ENCODE data around the gene STK32C.

The STK32C gene

GRCh38 chr10:132169766-132170560 lies 137.8 kb downstream of the STK32C start:
- no peak for DNase-seq (ENCODE audit: extremely low spot score)
- ChIA-PET POLR2A (no interaction called here), CTCF (no interaction called here)
- no peak for TF ChIP-seq SUZ12 (IDR thresholded peaks at IDR 0.05)
- no peak for TF ChIP-seq FOXK2 (IDR thresholded peaks at IDR 0.05)
- no peak for TF ChIP-seq FOXA1 (IDR thresholded peaks at IDR 0.05)
- no peak for TF ChIP-seq LEF1 (IDR thresholded peaks at IDR 0.05; ENCODE audit: borderline replicate concordance)
- TF ChIP-seq PKNOX1 (IDR thresholded peaks at IDR 0.05) = no peak
- no peak for TF ChIP-seq ARNT (IDR thresholded peaks at IDR 0.05)
- TF ChIP-seq NFRKB (IDR thresholded peaks at IDR 0.05) = no peak
- TF ChIP-seq BHLHE40 (IDR thresholded peaks at IDR 0.05; ENCODE audit: borderline replicate concordance) = no peak

- POLR2A ChIA-PET = no interaction called here
- CTCF ChIA-PET = no interaction called here
- DNase-seq (ENCODE audit: extremely low spot score) = no peak
- TF ChIP-seq CTBP1 (IDR thresholded peaks at IDR 0.05; ENCODE audit: borderline replicate concordance) (no peak), FOXK2 (IDR thresholded peaks at IDR 0.05) (no peak), SP1 (IDR thresholded peaks at IDR 0.05) (no peak), NFRKB (IDR thresholded peaks at IDR 0.05) (no peak), BHLHE40 (IDR thresholded peaks at IDR 0.05; ENCODE audit: borderline replicate concordance) (no peak), FOXM1 (IDR thresholded peaks at IDR 0.05; ENCODE audit: borderline replicate concordance) (no peak), ELF4 (IDR thresholded peaks at IDR 0.05) (no peak), L3MBTL2 (conservative IDR thresholded peaks at IDR 0.05) (no peak), TARDBP (IDR thresholded peaks at IDR 0.05) (no peak), HDGF (IDR thresholded peaks at IDR 0.05; ENCODE audit: borderline replicate concordance) (no peak), LEF1 (IDR thresholded peaks at IDR 0.05; ENCODE audit: borderline replicate concordance) (no peak), PKNOX1 (IDR thresholded peaks at IDR 0.05) (no peak), FOXA1 (IDR thresholded peaks at IDR 0.05) (no peak), SUZ12 (IDR thresholded peaks at IDR 0.05) (no peak), ARNT (IDR thresholded peaks at IDR 0.05) (no peak), ZNF384 (IDR thresholded peaks at IDR 0.05) (no peak)
Observed at GRCh38 chr10:132169031-132169765, 138.6 kb downstream of the STK32C start.

- no peak for DNase-seq (ENCODE audit: extremely low spot score)
- TF ChIP-seq ELF4 (IDR thresholded peaks at IDR 0.05) = no peak
- TF ChIP-seq NFRKB (IDR thresholded peaks at IDR 0.05) = no peak
- no peak for TF ChIP-seq ZNF384 (IDR thresholded peaks at IDR 0.05)
- no peak for TF ChIP-seq LEF1 (IDR thresholded peaks at IDR 0.05; ENCODE audit: borderline replicate concordance)
- TF ChIP-seq ARNT (IDR thresholded peaks at IDR 0.05) = no peak
- TF ChIP-seq SUZ12 (IDR thresholded peaks at IDR 0.05) = no peak
- TF ChIP-seq L3MBTL2 (conservative IDR thresholded peaks at IDR 0.05) = no peak
- TF ChIP-seq FOXM1 (IDR thresholded peaks at IDR 0.05; ENCODE audit: borderline replicate concordance) = no peak
- no peak for TF ChIP-seq PKNOX1 (IDR thresholded peaks at IDR 0.05)
- TF ChIP-seq HDGF (IDR thresholded peaks at IDR 0.05; ENCODE audit: borderline replicate concordance) = no peak
- TF ChIP-seq CTBP1 (IDR thresholded peaks at IDR 0.05; ENCODE audit: borderline replicate concordance) = no peak
- TF ChIP-seq SP1 (IDR thresholded peaks at IDR 0.05) = no peak
- no peak for TF ChIP-seq TARDBP (IDR thresholded peaks at IDR 0.05)
- CTCF ChIA-PET = no interaction called here
- POLR2A ChIA-PET = no interaction called here
Observed at GRCh38 chr10:132168571-132169030, 139.1 kb downstream of the STK32C start.

GRCh38 chr10:132167976-132168375 lies 139.8 kb downstream of the STK32C start:
- no peak for DNase-seq (ENCODE audit: extremely low spot score)
- ChIA-PET POLR2A (no interaction called here), CTCF (no interaction called here)
- TF ChIP-seq SUZ12 (IDR thresholded peaks at IDR 0.05) (no peak), ZNF384 (IDR thresholded peaks at IDR 0.05) (no peak), L3MBTL2 (conservative IDR thresholded peaks at IDR 0.05) (no peak), LEF1 (IDR thresholded peaks at IDR 0.05; ENCODE audit: borderline replicate concordance) (no peak), ARNT (IDR thresholded peaks at IDR 0.05) (no peak), CTBP1 (IDR thresholded peaks at IDR 0.05; ENCODE audit: borderline replicate concordance) (no peak), BHLHE40 (IDR thresholded peaks at IDR 0.05; ENCODE audit: borderline replicate concordance) (no peak), ELF4 (IDR thresholded peaks at IDR 0.05) (no peak), SP1 (IDR thresholded peaks at IDR 0.05) (no peak), NFRKB (IDR thresholded peaks at IDR 0.05) (no peak), TARDBP (IDR thresholded peaks at IDR 0.05) (no peak), FOXM1 (IDR thresholded peaks at IDR 0.05; ENCODE audit: borderline replicate concordance) (no peak), HDGF (IDR thresholded peaks at IDR 0.05; ENCODE audit: borderline replicate concordance) (no peak), FOXK2 (IDR thresholded peaks at IDR 0.05) (no peak), FOXA1 (IDR thresholded peaks at IDR 0.05) (no peak), PKNOX1 (IDR thresholded peaks at IDR 0.05) (no peak)

Data from HEK293T (cell line).